NK-92 treated with Interleukin-12 subunit alpha and Interleukin-12 subunit beta, amount 100 ng/mL, for 24 hours (cell line): ENCODE results near the gene EDDM3A.
"Not testable (repeated sequence)": the region's sequence is repeated elsewhere in the genome, so short reads cannot be mapped to it uniquely, and the experiment has no call there.

Source experiments
- DNase-seq: peaks from one replicate; lab custom pipeline; 2025; lab: John Stamatoyannopoulos, UW

Gene EDDM3A

DNA sequence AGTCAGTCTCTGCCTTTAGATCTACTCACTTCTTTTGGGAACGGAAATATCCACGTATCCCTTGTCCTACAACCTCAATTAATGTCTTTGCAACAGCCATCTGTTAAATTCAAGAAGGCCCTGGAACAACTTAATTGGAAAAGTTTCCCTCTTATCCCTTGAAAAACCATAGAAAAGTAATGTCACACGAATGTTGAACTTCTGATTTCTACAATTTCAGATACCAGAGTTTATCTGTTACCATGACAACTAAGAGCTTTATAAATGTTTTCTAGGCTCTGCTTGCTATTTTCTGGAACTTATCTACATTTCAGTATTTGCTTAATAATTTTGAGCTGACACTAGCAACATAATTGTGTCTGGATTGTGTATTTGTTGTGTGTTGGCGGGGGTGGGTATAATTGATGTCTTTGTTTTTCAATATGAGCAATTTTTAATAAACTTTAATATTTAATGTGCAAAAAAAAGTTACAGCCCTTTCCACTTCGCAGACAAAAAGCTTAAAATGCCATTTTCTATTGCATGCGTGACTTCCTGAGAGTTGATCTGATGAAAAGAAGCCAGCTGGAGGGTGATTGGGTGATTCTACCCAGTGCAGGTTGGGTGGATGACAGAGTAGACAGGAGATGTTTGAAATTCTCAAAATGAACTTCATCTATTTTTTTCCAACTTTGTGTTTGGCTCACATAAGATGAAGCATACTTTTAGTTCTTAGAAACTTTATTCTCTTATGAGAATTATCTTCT is 11.8 kb upstream of the EDDM3A start:
- no peak for DNase-seq

DNA sequence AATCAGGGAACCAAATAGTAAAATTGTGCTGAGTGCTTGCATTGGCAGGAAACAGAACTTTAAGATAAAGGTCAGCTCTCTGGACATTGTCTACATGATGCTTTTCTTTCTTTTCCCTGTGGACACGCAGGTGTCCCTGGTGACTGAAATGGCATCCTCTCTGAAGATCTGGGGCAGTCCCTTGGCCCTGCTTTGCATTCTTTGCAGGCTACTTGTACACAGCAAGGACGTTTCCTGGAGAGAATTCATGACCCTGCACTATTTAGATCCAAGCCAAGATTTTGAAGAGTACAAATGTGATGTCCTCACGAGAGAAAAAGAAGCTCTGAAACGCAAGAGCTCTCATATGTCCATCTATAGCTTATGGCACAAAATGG is 11.3 kb upstream of the EDDM3A start:
- DNase-seq: no peak

- DNase-seq: not testable (repeated sequence)
Observed at GRCh38 chr14:20738292-20738691, 7.4 kb upstream of the EDDM3A start.

DNA sequence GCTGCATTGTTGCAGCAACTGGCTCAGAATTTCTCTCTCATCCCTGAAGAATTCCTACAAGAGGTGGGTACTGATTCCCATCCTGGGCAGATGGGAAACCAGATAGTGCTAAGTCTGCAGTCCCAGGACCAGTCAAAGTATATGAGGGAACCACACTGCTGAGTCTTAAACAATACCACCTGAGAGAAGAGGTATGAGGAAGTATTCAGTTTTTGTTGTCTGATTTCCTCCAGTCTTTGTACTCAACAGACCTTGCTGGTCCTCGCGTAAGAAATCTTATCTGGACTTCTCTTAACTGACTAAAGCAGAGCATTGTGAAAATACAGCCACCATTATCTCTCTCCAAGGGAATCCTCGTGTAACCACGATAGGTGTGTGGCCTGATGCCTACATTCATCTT is 3.6 kb upstream of the EDDM3A start:
- no peak for DNase-seq

DNA sequence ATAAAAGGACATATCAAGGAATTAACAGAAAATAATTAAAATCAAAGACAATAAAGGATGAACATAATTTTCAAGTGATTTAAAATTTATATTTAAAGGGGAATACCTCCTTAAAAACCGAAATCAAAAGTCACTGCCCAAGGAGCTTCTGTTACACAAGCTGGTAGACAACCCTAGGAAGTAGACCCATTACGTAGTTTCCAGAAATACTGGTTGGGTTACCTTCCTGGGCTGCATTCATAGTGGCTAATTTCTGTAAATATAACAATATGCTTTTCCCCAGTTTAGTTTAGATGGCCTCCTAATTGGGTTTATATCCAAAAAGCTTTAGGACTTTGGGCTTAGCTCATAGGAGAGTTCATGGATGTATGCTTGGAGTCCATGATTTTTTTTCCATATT is 2.1 kb upstream of the EDDM3A start:
- DNase-seq: no peak

GRCh38 chr14:20746566-20746965 is 879 bp downstream of the EDDM3A start:
- DNase-seq: no peak

- no peak for DNase-seq
Observed at GRCh38 chr14:20748439-20748838, 2.8 kb downstream of the EDDM3A start.

- no peak for DNase-seq
Observed at GRCh38 chr14:20750194-20750593, 4.5 kb downstream of the EDDM3A start.

GRCh38 chr14:20751963-20752562 is 6.4 kb downstream of the EDDM3A start:
- DNase-seq: no peak

- no peak for DNase-seq
Observed at GRCh38 chr14:20754308-20754707, 8.6 kb downstream of the EDDM3A start.

DNA sequence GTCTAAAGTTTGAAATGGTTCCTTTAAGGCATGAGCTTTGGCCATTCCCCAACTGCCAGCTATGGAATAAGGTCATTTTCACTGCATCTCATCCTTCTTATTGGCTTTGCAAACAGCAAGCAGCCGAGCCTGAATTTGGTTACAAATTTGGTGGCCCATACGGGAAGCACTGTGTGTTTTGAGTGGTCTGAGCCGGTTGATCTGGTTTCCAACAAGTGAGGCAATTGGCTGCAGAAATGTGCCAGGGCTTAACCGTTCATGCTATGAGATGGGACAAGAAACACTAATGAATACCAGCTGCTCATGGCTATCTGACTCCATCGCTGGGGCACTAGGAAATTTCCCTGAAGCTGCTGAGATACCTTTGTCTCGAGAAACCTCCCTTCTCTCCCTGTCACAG is 9.3 kb downstream of the EDDM3A start:
- DNase-seq: no peak

GRCh38 chr14:20757965-20758364 is 12.3 kb downstream of the EDDM3A start:
- no peak for DNase-seq

- DNase-seq: not testable (repeated sequence)
Observed at GRCh38 chr14:20759465-20759864, 13.8 kb downstream of the EDDM3A start.

- DNase-seq: no peak
Observed at GRCh38 chr14:20760950-20761349, 15.3 kb downstream of the EDDM3A start.

- no peak for DNase-seq
Observed at GRCh38 chr14:20768593-20768892, 22.9 kb downstream of the EDDM3A start.

DNA sequence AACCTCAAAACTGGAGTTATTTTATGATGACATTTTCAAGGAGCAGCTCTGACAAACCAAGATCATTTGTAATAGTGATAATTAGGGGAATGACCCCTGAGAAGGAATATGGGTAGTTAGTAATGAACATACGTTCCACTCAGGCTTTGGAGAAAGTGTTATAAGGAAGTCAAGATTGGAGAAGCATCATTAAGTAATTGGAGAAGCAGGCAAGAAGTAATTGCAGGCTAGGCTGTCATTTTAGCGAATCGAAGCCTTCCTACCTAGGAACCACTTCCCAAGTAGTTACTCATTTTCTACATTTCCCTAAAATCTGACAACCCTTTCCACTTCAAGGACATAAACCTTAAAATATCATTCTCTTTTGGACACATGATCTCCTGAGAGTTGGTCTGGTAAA is 23.7 kb downstream of the EDDM3A start:
- no peak for DNase-seq

- no peak for DNase-seq
Observed at GRCh38 chr14:20772650-20773049, 27.0 kb downstream of the EDDM3A start.

DNA sequence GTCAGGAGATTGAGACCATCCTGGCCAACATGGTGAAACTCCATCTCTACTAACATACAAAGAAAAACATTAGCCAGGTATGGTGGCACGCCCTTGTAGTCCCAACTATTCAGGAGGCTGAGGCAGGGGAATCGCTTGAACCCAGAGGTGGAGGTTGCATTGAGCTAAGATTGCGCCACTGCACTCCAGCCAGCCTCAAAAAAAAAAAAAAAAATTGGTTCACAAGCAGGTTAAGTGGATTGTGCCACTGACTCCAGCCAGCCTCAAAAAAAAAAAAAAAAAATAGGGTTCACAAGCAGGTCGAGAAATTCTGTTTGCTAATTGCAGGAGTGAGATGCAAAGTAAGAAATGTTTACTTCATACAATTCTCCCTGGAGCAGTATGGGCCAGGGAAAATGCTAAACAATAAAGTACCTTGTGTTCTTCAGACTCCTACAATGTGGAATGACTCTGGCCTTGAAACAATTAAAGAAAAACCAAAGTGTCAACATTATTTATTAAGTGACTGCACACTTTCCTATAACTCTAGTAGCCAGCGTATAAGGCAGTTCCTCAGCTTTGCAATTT is 28.7 kb downstream of the EDDM3A start:
- no peak for DNase-seq

- DNase-seq: no peak
Observed at GRCh38 chr14:20775043-20775442, 29.4 kb downstream of the EDDM3A start.

DNA sequence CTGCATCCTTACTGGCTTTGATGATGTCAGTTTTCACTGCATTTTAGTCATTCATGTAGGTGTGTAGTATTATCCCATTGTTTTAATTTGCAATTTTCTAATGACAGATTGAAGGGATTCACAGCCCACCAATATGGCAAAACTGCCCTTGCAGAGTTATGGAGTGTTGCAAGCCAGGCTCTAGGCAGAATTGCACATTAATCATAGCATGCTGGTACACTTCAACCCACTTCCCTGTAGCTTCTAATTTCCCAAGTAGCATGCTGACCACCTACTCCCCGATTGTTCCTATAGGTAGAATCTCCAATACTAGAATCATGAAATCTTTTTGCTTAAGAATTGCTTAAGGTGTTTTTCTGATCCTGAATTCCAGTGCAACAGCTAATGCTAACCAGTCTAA is 30.2 kb downstream of the EDDM3A start:
- no peak for DNase-seq

DNA sequence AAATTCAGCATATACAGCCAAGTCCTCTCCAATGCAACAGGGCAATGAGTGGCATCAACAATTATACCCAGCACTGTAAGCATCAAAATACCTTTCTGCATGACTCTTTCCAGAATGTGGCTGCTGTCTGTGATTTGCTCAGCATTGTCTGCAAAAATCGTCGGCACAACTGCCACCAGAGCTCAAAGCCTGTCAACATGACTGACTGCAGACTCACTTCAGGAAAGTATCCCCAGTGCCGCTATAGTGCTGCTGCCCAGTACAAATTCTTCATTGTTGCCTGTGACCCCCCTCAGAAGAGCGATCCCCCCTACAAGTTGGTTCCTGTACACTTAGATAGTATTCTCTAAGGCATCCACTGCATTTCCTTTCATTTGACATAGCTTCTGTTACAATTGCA is 36.1 kb downstream of the EDDM3A start:
- no peak for DNase-seq

- no peak for DNase-seq
Observed at GRCh38 chr14:20782280-20782890, 36.7 kb downstream of the EDDM3A start.

- DNase-seq: no peak
Observed at GRCh38 chr14:20787025-20787424, 41.3 kb downstream of the EDDM3A start.
